Uterus (tissue), 2 donors: Measurements from ENCODE around the gene SLC22A23.

Experiments
- CTCF ChIP-seq, 4 experiments: fragments of 200-600 bp in 2 of 4; fragments of 450-650 bp in 2 of 4; sonication (generic) in 2 of 4; IDR thresholded peaks; one replicate each; pipeline ENCODE4 v1.5.1; 2016 to 2019; ENCODE audit warnings: antibody characterized with exemption in 4 of 4, mild to moderate bottlenecking in 2 of 4, moderate library complexity in 1 of 4
- POLR2A ChIP-seq, 2 donors: fragments of 450-650 bp; IDR thresholded peaks; one replicate each; pipeline ENCODE4 v1.6.1; 2016; ENCODE audit warnings: antibody characterized with exemption in 2 of 2, mild to moderate bottlenecking in 1 of 2, moderate library complexity in 1 of 2

DNA sequence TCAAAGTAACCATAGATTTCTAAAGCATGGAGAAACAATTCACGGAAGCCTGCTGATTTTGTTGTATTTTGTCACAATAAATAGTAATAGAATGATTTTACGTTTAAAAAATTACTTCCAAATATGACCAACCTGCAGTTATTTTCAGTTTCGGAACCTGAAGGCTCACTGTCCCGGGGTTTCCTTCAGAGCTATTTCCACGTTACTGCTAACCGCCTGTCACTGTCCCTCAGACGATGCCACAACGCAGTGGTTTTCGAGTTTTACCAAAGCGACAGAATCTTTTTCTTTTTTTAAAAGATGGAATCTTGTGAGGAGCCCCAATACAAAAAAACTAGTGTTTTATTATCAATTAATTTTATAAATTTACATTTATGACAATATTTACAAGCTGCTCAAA lies 157.6 kb downstream of the SLC22A23 start:
- TF ChIP-seq CTCF (IDR thresholded peaks at IDR 0.05) (no peak), POLR2A (IDR thresholded peaks at IDR 0.05) (no peak)
